Loucy (cell line): ENCODE results near the gene TADA3.

Experiments used
- H2AFZ ChIP-seq: fragments of 200-600 bp; sonication (generic); 2 replicates; pipeline ENCODE4 v1.6.0; 2016; ENCODE audit warnings: antibody characterized with exemption, mild to moderate bottlenecking, low read length, moderate library complexity
- H3F3A ChIP-seq: fragments of 200-600 bp; 2 replicates; pipeline ENCODE4 v1.6.0; 2016; ENCODE audit warnings: antibody characterized with exemption, low read depth, mild to moderate bottlenecking
- H3K27me3 ChIP-seq: fragments of 200-600 bp; sonication (generic); 2 replicates; pipeline ENCODE4 v1.6.1; 2014; ENCODE audit warnings: low read length, mild to moderate bottlenecking; ENCODE audit not compliant: insufficient read depth, poor library complexity, severe bottlenecking
- H3K36me3 ChIP-seq: fragments of 200-600 bp; sonication (generic); 2 replicates; pipeline ENCODE4 v1.6.1; 2016; ENCODE audit warnings: low read length; ENCODE audit not compliant: insufficient read depth
- H3K4me1 ChIP-seq: fragments of 200-600 bp; sonication (generic); 2 replicates; pipeline ENCODE4 v1.5.1; 2014; ENCODE audit warnings: low read length, mild to moderate bottlenecking; ENCODE audit not compliant: insufficient read depth, poor library complexity, severe bottlenecking
- H3K4me2 ChIP-seq: fragments of 200-600 bp; sonication (generic); 2 replicates; pipeline ENCODE4 v1.6.0; 2014; ENCODE audit warnings: antibody characterized with exemption, low read length, low read depth, mild to moderate bottlenecking; ENCODE audit not compliant: poor library complexity, severe bottlenecking
- H3K4me3 ChIP-seq: fragments of 200-600 bp; sonication (generic); 2 replicates; pipeline ENCODE4 v1.5.1; 2014; ENCODE audit warnings: low read length, mild to moderate bottlenecking, mixed read lengths; ENCODE audit not compliant: poor library complexity, severe bottlenecking
- H3K79me2 ChIP-seq: fragments of 200-600 bp; sonication (generic); 2 replicates; pipeline ENCODE4 v1.6.1; 2014; ENCODE audit warnings: low read length; ENCODE audit not compliant: insufficient read depth
- H3K9ac ChIP-seq: fragments of 200-600 bp; sonication (generic); 2 replicates; pipeline ENCODE4 v1.6.0; 2014; ENCODE audit warnings: mild to moderate bottlenecking, low read depth, low read length, moderate library complexity; ENCODE audit not compliant: poor library complexity, severe bottlenecking
- H3K9me2 ChIP-seq: fragments of 200-600 bp; sonication (generic); replicated peaks from 2 replicates; pipeline ENCODE4 v1.6.1; 2016; ENCODE audit warnings: low read depth, low read length, mixed read lengths
- H3K9me3 ChIP-seq: fragments of 200-600 bp; sonication (generic); 2 replicates; pipeline ENCODE4 v1.6.1; 2014; ENCODE audit warnings: mild to moderate bottlenecking, antibody characterized with exemption, low read length, low read depth; ENCODE audit not compliant: insufficient read depth
- H4K20me1 ChIP-seq: fragments of 200-600 bp; sonication (generic); 2 replicates; pipeline ENCODE4 v1.6.0; 2014; ENCODE audit warnings: antibody characterized with exemption, low read length, mild to moderate bottlenecking; ENCODE audit not compliant: insufficient read depth, poor library complexity, severe bottlenecking
- EZH2phosphoT487 ChIP-seq: fragments of 200-600 bp; IDR thresholded peaks from 2 replicates; pipeline ENCODE4 v1.6.1; 2018; ENCODE audit warnings: antibody characterized with exemption, mild to moderate bottlenecking, moderate library complexity, borderline replicate concordance
- TF ChIP-seq, protein P1 (sequence below): fragments of 200-600 bp; sonication (generic); conservative IDR thresholded peaks from 2 replicates; pipeline ENCODE4 v1.5.1; 2014; ENCODE audit warnings: mild to moderate bottlenecking, antibody characterized with exemption, low read length

TADA3 gene, protein sequence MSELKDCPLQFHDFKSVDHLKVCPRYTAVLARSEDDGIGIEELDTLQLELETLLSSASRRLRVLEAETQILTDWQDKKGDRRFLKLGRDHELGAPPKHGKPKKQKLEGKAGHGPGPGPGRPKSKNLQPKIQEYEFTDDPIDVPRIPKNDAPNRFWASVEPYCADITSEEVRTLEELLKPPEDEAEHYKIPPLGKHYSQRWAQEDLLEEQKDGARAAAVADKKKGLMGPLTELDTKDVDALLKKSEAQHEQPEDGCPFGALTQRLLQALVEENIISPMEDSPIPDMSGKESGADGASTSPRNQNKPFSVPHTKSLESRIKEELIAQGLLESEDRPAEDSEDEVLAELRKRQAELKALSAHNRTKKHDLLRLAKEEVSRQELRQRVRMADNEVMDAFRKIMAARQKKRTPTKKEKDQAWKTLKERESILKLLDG

DNA sequence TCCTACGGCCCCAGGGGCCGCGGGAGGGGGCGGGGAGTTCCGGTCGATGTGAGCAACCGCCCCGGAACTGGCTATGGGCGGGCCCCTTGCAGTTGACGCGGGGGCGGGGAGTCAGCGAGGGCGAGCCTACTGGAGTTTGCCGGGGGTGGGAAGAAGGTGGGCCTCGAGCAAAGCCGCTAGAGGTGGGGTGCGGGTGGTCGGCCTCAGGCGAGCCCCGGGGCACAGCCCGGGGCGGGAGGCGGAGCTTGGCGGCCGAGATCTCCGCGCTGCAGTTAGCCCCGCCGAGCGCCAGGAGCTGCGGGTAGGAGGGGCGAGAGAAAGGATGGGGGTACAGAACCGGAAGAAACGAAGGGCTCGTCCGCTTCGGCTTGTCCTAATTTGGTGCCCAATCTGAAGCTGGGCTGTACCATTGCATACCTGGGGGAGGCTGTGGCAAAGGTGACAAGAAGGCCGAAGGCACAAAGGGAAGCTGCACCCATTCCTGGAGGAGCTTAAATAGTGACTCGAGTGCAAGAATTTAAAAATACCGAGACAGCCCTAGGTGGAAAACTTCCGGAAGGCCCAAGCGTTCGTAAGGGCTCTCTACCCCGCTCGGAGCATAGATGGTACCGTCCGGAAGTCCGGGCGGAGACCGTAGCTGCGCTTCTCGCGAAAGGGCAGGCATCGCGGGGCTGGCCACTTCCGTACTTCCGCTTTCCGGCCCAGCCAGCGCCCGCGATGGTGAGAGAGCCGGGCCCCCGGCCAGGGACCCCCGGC is at the start of gene TADA3, which contains the start of gene ARPC4:
Gene TADA3, minus strand, starts transcription at position 69 of the 756 bp plus-strand sequence. CDS start 1,007 bp downstream, outside the sequence.
Gene ARPC4, plus strand, starts transcription at position 678 of the 756 bp plus-strand sequence. Its CDS starts 40 bp downstream, at position 718.
- peaks cover 76% of the 10 kb centered on the region for H3K79me2 ChIP-seq
- H3K9me3 ChIP-seq: no peaks in the 10 kb centered on the region
- H3F3A ChIP-seq: no peaks in the 10 kb centered on the region
- H3K9ac ChIP-seq: peak within 1 kb of the TSS; percentile 99
- H3K4me1 ChIP-seq: peaks cover 39% of the 10 kb centered on the region
- H3K36me3 ChIP-seq: peaks cover 6% of the 10 kb centered on the region; the same call in 1 of the 2 replicates
- H2AFZ ChIP-seq: peak within 1 kb of the TSS; percentile 82
- peak within 1 kb of the TSS; percentile 96 for H3K4me2 ChIP-seq
- H4K20me1 ChIP-seq: peaks cover 24% of the 10 kb centered on the region
- H3K4me3 ChIP-seq: peak within 1 kb of the TSS; percentile 97
- no peaks in the 10 kb centered on the region for H3K27me3 ChIP-seq
- H3K9me2 ChIP-seq: no peaks in the 10 kb centered on the region
- no peak for TF ChIP-seq EZH2phosphoT487
- TF ChIP-seq, protein P1, sequence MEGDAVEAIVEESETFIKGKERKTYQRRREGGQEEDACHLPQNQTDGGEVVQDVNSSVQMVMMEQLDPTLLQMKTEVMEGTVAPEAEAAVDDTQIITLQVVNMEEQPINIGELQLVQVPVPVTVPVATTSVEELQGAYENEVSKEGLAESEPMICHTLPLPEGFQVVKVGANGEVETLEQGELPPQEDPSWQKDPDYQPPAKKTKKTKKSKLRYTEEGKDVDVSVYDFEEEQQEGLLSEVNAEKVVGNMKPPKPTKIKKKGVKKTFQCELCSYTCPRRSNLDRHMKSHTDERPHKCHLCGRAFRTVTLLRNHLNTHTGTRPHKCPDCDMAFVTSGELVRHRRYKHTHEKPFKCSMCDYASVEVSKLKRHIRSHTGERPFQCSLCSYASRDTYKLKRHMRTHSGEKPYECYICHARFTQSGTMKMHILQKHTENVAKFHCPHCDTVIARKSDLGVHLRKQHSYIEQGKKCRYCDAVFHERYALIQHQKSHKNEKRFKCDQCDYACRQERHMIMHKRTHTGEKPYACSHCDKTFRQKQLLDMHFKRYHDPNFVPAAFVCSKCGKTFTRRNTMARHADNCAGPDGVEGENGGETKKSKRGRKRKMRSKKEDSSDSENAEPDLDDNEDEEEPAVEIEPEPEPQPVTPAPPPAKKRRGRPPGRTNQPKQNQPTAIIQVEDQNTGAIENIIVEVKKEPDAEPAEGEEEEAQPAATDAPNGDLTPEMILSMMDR: no peak

- Histone ChIP-seq H4K20me1 (no peaks in the 10 kb centered on the region), H3K36me3 (peaks cover 2% of the 10 kb centered on the region; the same call in 1 of the 2 replicates), H3K9ac (no peak overlapping the region), H3K9me2 (no peaks in the 10 kb centered on the region), H3K4me2 (no peak overlapping the region), H3K4me1 (peaks cover 24% of the 10 kb centered on the region), H2AFZ (no peak overlapping the region), H3K79me2 (peaks cover 10% of the 10 kb centered on the region; the same call in 1 of the 2 replicates), H3F3A (no peaks in the 10 kb centered on the region), H3K4me3 (no peak overlapping the region), H3K27me3 (no peaks in the 10 kb centered on the region), H3K9me3 (no peaks in the 10 kb centered on the region)
- no peak for TF ChIP-seq EZH2phosphoT487
- TF ChIP-seq, protein P1: no peak
Measured at GRCh38 chr3:9841015-9841414, 48.7 kb upstream of the TADA3 start.

GRCh38 chr3:9838856-9839255 is 46.6 kb upstream of the TADA3 start:
- no peaks in the 10 kb centered on the region for H4K20me1 ChIP-seq
- H3K4me1 ChIP-seq: peaks cover 19% of the 10 kb centered on the region
- H3K36me3 ChIP-seq: peaks cover 23% of the 10 kb centered on the region; the same call in 1 of the 2 replicates
- H3K9me3 ChIP-seq: no peaks in the 10 kb centered on the region
- H3K4me2 ChIP-seq: peak overlapping the region; percentile 41
- H2AFZ ChIP-seq: no peak overlapping the region
- H3K9me2 ChIP-seq: no peaks in the 10 kb centered on the region
- TF ChIP-seq EZH2phosphoT487: no peak
- TF ChIP-seq, protein P1: no peak
- H3K9ac ChIP-seq: peak overlapping the region; percentile 16
- H3F3A ChIP-seq: no peaks in the 10 kb centered on the region
- peak overlapping the region; percentile 9 for H3K4me3 ChIP-seq
- no peaks in the 10 kb centered on the region for H3K27me3 ChIP-seq
- peaks cover 10% of the 10 kb centered on the region; the same call in 1 of the 2 replicates for H3K79me2 ChIP-seq
